Ascending aorta (tissue), 2 donors: ENCODE results near the gene OGFOD2. TPM values are rescaled to one million over a fixed set of nuclear protein-coding genes. Genes with fewer than 3 reads are reported as not detected.

Experiments
- DNase-seq, 2 donors: peaks; one replicate each; pipeline ENCODE4 v3.0.0-alpha.2; 2019; ENCODE audit warnings: low spot score in 2 of 2
- H3K27ac ChIP-seq, 2 donors: fragments of 200-600 bp; sonication (generic); one replicate each; pipeline ENCODE4 v1.5.1; 2016 to 2017; ENCODE audit warnings: mild to moderate bottlenecking in 1 of 2
- H3K27me3 ChIP-seq: fragments of 200-600 bp; sonication (generic); one replicate; pipeline ENCODE4 v1.5.1; 2017
- H3K36me3 ChIP-seq, 2 donors: fragments of 200-600 bp; sonication (generic); one replicate each; pipeline ENCODE4 v1.5.1; 2016
- H3K4me1 ChIP-seq, 2 donors: fragments of 200-600 bp; sonication (generic); one replicate each; pipeline ENCODE4 v1.5.1; 2016 to 2017; ENCODE audit warnings: mild to moderate bottlenecking in 1 of 2
- H3K4me3 ChIP-seq, 2 donors: fragments of 200-600 bp; sonication (generic); one replicate each; pipeline ENCODE4 v1.5.1; 2016 to 2017; ENCODE audit warnings: mild to moderate bottlenecking in 1 of 2
- H3K9me3 ChIP-seq, 2 donors: fragments of 200-600 bp; sonication (generic); one replicate each; pipeline ENCODE4 v1.5.1; 2016
- intact Hi-C: fragments of 100-400 bp; cut with DNase I; formaldehyde crosslinking; loops from one replicate; pipeline ENCODE4 v1.15.1; 2023
- total RNA-seq: library from RNA; depleted of rRNA; stranded (reverse); fragments of >200 nt; gene quantifications from one replicate; pipeline ENCODE4 v1.1.0, GENCODE V29; 2016
- TF ChIP-seq, protein P1 (sequence below), 3 experiments: fragments of 200-600 bp in 2 of 3; fragments of 450-650 bp in 1 of 3; sonication (generic) in 2 of 3; IDR thresholded peaks; one replicate each; pipeline ENCODE4 v1.5.1; 2016 to 2019; ENCODE audit warnings: antibody characterized with exemption in 3 of 3, mild to moderate bottlenecking in 1 of 3, moderate library complexity in 1 of 3

Gene OGFOD2
- total RNA-seq, 1 donor from 2014 or later: 19.6 TPM

DNA sequence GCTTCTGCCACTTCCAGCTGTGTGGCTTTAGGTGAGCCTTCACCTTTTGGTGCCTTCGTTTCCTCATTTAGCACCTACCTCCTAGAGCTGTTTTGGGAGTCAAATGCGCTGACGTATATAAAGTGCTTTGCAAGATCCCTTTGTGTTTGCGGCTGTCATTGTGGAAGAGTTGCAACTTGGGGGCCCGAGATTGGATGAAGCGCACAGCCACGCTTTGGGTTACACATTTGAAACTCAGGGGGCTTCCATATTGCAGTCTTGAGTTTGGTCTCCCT is 4.8 kb downstream of the OGFOD2 start:
- TF ChIP-seq, protein P1, sequence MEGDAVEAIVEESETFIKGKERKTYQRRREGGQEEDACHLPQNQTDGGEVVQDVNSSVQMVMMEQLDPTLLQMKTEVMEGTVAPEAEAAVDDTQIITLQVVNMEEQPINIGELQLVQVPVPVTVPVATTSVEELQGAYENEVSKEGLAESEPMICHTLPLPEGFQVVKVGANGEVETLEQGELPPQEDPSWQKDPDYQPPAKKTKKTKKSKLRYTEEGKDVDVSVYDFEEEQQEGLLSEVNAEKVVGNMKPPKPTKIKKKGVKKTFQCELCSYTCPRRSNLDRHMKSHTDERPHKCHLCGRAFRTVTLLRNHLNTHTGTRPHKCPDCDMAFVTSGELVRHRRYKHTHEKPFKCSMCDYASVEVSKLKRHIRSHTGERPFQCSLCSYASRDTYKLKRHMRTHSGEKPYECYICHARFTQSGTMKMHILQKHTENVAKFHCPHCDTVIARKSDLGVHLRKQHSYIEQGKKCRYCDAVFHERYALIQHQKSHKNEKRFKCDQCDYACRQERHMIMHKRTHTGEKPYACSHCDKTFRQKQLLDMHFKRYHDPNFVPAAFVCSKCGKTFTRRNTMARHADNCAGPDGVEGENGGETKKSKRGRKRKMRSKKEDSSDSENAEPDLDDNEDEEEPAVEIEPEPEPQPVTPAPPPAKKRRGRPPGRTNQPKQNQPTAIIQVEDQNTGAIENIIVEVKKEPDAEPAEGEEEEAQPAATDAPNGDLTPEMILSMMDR (IDR thresholded peaks at IDR 0.05): no peak
- peaks cover 35 to 68% of the 10 kb centered on the region in 2 donors for H3K4me1 ChIP-seq
- DNase-seq: no peak
- no peaks in the 10 kb centered on the region for H3K9me3 ChIP-seq
- peak overlapping the region; percentile 93 to 95 for H3K27ac ChIP-seq
- intact Hi-C loops: loop anchor here (10.0 kb wide), 1 partner anchor 715 kb away; the partner anchor contains the start of gene VPS33A
- H3K4me3 ChIP-seq: peak overlapping the region; percentile 95
- no peaks in the 10 kb centered on the region for H3K27me3 ChIP-seq
- peaks cover 0 to 15% of the 10 kb centered on the region in 2 donors for H3K36me3 ChIP-seq

DNA sequence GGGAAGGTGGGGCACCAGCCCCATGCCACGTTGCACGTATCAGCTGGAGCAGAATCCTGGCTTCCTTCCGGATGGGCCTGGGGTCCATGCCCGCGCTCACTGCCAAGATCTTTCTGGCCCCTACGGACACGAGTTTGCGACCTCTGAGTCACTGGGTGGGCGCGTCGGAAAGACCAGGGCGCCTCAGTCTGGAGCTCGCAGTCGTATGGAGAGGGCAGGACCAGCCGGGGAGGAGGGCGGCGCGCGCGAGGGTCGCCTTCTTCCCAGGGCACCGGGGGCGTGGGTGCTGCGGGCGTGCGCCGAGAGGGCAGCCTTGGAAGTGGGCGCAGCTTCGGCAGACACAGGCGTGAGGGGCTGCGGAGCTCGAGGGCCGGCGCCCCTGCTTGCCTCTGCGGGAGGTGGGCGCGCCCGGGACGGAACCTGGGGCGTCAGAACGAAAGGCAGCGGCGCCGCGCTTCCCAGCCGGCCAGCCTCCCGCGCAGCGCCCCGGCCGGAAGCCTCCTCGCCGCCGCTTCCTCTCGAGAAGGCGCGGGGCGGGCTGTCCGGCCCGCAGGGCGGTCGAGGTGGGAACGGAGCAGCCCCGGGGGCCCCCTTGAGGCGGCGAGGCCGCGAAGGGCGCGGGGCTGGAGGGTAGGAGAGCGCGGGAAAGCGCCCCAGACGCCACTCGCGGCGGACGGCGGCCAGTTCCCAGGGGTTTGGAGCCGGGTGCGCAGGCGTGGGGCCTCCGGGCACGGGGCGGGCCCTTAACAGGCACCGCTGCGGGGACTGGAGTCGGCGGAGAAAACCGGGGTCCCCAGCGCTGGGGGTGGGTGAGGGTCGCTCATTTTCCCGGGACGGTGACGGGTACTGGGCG is 5.4 kb downstream of the OGFOD2 start, which contains the start of gene ARL6IP4:
Gene ARL6IP4, plus strand, starts transcription at position 499 of the 853 bp plus-strand sequence. CDS start 459 bp downstream, outside the sequence.
- peak in 1 of 2 donors; percentile 73 for DNase-seq
- intact Hi-C loops: no loop called here
- H3K36me3 ChIP-seq: peaks cover 0 to 15% of the 10 kb centered on the region in 2 donors

DNA sequence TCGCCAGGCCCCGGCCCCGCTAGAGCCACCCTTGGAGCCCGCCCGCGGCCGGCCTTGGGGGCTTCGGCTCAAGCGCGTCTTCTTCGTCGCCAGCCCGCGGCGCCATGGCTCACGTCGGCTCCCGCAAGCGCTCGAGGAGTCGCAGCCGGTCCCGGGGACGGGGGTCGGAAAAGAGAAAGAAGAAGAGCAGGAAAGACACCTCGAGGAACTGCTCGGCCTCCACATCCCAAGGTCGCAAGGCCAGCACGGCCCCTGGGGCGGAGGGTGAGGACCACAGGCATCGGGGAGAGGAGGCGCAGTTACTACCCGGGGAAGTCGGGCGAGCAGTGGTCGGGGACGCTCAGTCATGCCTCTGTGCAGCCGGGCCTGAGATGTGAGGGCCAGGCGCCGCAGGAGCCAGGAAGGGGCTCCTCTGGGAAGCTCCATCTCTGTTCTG is 6.0 kb downstream of the OGFOD2 start:
- TF ChIP-seq, protein P1 (IDR thresholded peaks at IDR 0.05): no peak
- no peak for DNase-seq
- Histone ChIP-seq H3K36me3 (peaks cover 4 to 18% of the 10 kb centered on the region in 2 donors), H3K27ac (peak overlapping the region; percentile 93 to 95), H3K4me1 (peaks cover 30 to 68% of the 10 kb centered on the region in 2 donors), H3K4me3 (peak overlapping the region; percentile 95), H3K27me3 (no peaks in the 10 kb centered on the region), H3K9me3 (no peaks in the 10 kb centered on the region)
- intact Hi-C loops: no loop called here

More for the DNA sequence above, 5.4 kb downstream of the OGFOD2 start, which contains the start of gene ARL6IP4:
- H3K9me3 ChIP-seq: no peaks in the 10 kb centered on the region
- H3K4me3 ChIP-seq: peak within 1 kb of the TSS; percentile 95
- H3K27me3 ChIP-seq: no peaks in the 10 kb centered on the region
- peak within 1 kb of the TSS; percentile 93 to 95 for H3K27ac ChIP-seq
- H3K4me1 ChIP-seq: peaks cover 35 to 73% of the 10 kb centered on the region in 2 donors
- TF ChIP-seq, protein P1 (IDR thresholded peaks at IDR 0.05): peak in 1 of 3 experiments; percentile 21

DNA sequence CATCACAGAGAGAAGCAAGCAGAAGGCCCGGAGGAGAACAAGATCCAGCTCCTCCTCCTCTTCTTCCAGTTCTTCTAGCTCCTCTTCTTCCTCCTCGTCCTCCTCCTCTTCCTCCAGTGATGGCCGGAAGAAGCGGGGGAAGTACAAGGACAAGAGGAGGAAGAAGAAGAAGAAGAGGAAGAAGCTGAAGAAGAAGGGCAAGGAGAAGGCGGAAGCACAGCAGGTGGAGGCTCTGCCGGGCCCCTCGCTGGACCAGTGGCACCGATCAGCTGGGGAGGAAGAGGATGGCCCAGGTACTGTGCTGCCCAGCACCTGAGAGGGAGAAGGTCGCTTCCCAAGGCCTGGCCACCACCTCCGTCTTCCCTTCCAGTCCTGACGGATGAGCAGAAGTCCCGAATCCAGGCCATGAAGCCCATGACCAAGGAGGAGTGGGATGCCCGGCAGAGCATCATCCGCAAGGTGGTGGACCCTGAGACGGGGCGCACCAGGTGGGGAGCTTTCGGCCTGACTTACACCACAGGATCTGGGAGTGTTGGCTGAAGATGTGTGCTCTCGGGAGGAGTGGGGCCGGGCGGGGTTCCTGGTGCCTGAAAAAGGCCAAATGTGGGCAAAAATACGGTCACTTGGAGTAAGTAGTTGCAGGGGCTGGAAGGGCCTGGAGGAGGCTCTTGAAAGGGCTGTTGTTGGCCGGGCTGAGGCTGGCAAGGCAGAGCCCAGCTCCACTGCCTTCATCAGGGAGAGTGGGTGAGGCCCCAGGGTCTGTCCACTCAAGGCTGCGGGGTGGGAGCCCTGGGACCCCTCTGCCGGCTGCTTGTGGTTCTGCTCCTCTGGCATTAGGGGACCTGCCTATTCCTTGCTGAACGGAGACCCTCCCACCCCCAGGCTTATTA is 6.8 kb downstream of the OGFOD2 start:
- Histone ChIP-seq H3K9me3 (no peaks in the 10 kb centered on the region), H3K36me3 (peaks cover 9 to 26% of the 10 kb centered on the region in 2 donors), H3K4me1 (peaks cover 27 to 60% of the 10 kb centered on the region in 2 donors), H3K27me3 (no peaks in the 10 kb centered on the region), H3K27ac (peak overlapping the region; percentile 93 to 95), H3K4me3 (peak overlapping the region; percentile 95)
- no peak for DNase-seq
- intact Hi-C loops: no loop called here
- TF ChIP-seq, protein P1 (IDR thresholded peaks at IDR 0.05): no peak

DNA sequence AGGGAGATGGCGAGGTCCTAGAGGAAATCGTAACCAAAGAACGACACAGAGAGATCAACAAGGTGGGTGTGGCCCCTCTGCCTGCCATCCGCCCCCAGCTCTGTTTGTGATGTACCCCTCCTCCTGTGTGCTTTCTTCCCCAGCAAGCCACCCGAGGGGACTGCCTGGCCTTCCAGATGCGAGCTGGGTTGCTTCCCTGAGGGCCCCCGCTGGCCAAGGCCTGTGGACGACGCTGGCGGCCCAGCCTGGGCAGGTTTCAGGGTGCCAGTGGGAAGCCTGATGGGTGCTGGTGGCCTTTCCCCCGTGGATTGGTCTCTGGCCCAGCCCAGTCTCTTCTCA is 7.4 kb downstream of the OGFOD2 start:
- intact Hi-C loops: no loop called here
- no peak for DNase-seq
- Histone ChIP-seq H3K27me3 (no peaks in the 10 kb centered on the region), H3K4me1 (peaks cover 27 to 60% of the 10 kb centered on the region in 2 donors), H3K27ac (peak overlapping the region; percentile 93 to 95), H3K4me3 (peak overlapping the region in 1 of 2 donors; percentile 95), H3K9me3 (no peaks in the 10 kb centered on the region), H3K36me3 (peaks cover 15 to 27% of the 10 kb centered on the region in 2 donors)
- TF ChIP-seq, protein P1 (IDR thresholded peaks at IDR 0.05): no peak
